Osteoblast (primary cell): ENCODE data around the gene IL1F10. TPM values are rescaled to one million over a fixed set of nuclear protein-coding genes. Genes with fewer than 3 reads are reported as not detected.

Source experiments
- DNase-seq: peaks from one replicate; pipeline ENCODE4 v3.0.0; 2011; ENCODE audit warnings: low spot score, mixed read lengths; ENCODE audit not compliant: insufficient read length; ENCODE audit errors: missing footprints
- H2AFZ ChIP-seq: 2 replicates; pipeline ENCODE4 v1.6.0; 2011; ENCODE audit warnings: mild to moderate bottlenecking, low read length
- H3K27ac ChIP-seq: 2 replicates; pipeline ENCODE4 v1.5.1; 2011; ENCODE audit warnings: mild to moderate bottlenecking, low read depth, low read length, moderate library complexity
- H3K27me3 ChIP-seq: 2 replicates; pipeline ENCODE4 v1.6.0; 2012; ENCODE audit warnings: mild to moderate bottlenecking, control low read depth, inconsistent platforms, low read length, moderate library complexity; ENCODE audit not compliant: insufficient read depth
- H3K36me3 ChIP-seq: 2 replicates; pipeline ENCODE4 v1.5.1; 2011; ENCODE audit warnings: mild to moderate bottlenecking, low read length, control low read depth, moderate library complexity; ENCODE audit not compliant: insufficient read depth
- H3K4me1 ChIP-seq: 2 replicates; pipeline ENCODE4 v1.5.1; 2011; ENCODE audit warnings: mild to moderate bottlenecking, low read length, control low read depth, moderate library complexity; ENCODE audit not compliant: insufficient read depth
- H3K4me2 ChIP-seq: 2 replicates; pipeline ENCODE4 v1.6.0; 2011; ENCODE audit warnings: mild to moderate bottlenecking, low read length; ENCODE audit not compliant: insufficient read depth
- H3K4me3 ChIP-seq: fragments of 200-600 bp; sonication (generic); 3 replicates; pipeline ENCODE4 v1.5.1; 2012; ENCODE audit warnings: mild to moderate bottlenecking, low read length, inconsistent platforms; ENCODE audit not compliant: insufficient read depth
- H3K79me2 ChIP-seq: 2 replicates; pipeline ENCODE4 v1.6.0; 2012; ENCODE audit warnings: mild to moderate bottlenecking, low read length, control low read depth, inconsistent platforms; ENCODE audit not compliant: insufficient read depth
- H3K9me3 ChIP-seq: 2 replicates; pipeline ENCODE4 v1.5.1; 2011; ENCODE audit warnings: low read depth, low read length, control low read depth
- H4K20me1 ChIP-seq: 2 replicates; pipeline ENCODE4 v1.6.0; 2012; ENCODE audit warnings: mild to moderate bottlenecking, low read length, control low read depth; ENCODE audit not compliant: insufficient read depth
- CTCF ChIP-seq: IDR thresholded peaks from 2 replicates; pipeline ENCODE4 v1.5.1; 2011; ENCODE audit warnings: mild to moderate bottlenecking, low read depth, low read length, moderate library complexity; ENCODE audit errors: extremely low read depth
- total RNA-seq: library from RNA; depleted of rRNA; stranded (reverse); fragments of >200 nt; gene quantifications from 2 replicates; pipeline ENCODE4 v1.2.3, GENCODE V29; 2012

The IL1F10 gene
- total RNA-seq, 1 donor: not detected

GRCh38 chr2:113119111-113119510 is 51.3 kb downstream of the IL1F10 start:
- Histone ChIP-seq H3K4me2 (no peak overlapping the region), H3K79me2 (no peaks in the 10 kb centered on the region), H3K4me1 (peaks cover 4% of the 10 kb centered on the region), H3K9me3 (no peaks in the 10 kb centered on the region), H2AFZ (no peak overlapping the region), H3K27me3 (peaks cover 33% of the 10 kb centered on the region), H4K20me1 (no peaks in the 10 kb centered on the region), H3K27ac (no peak overlapping the region), H3K4me3 (no peak overlapping the region), H3K36me3 (no peaks in the 10 kb centered on the region)
- TF ChIP-seq CTCF: no peak
- no peak for DNase-seq

GRCh38 chr2:113120861-113121260 is 53.1 kb downstream of the IL1F10 start:
- no peak overlapping the region for H3K4me2 ChIP-seq
- TF ChIP-seq CTCF: no peak
- H3K4me1 ChIP-seq: peaks cover 6% of the 10 kb centered on the region
- no peaks in the 10 kb centered on the region for H3K79me2 ChIP-seq
- H2AFZ ChIP-seq: no peak overlapping the region
- H3K36me3 ChIP-seq: no peaks in the 10 kb centered on the region
- H3K27me3 ChIP-seq: peaks cover 26% of the 10 kb centered on the region
- no peak overlapping the region for H3K4me3 ChIP-seq
- H3K27ac ChIP-seq: no peak overlapping the region
- no peak for DNase-seq
- H3K9me3 ChIP-seq: no peaks in the 10 kb centered on the region
- H4K20me1 ChIP-seq: no peaks in the 10 kb centered on the region

- no peak for TF ChIP-seq CTCF
- Histone ChIP-seq H3K27ac (no peak overlapping the region), H2AFZ (no peak overlapping the region), H4K20me1 (no peaks in the 10 kb centered on the region), H3K4me2 (no peak overlapping the region), H3K79me2 (no peaks in the 10 kb centered on the region), H3K27me3 (peaks cover 31% of the 10 kb centered on the region), H3K9me3 (no peaks in the 10 kb centered on the region), H3K36me3 (no peaks in the 10 kb centered on the region), H3K4me1 (peaks cover 3% of the 10 kb centered on the region), H3K4me3 (no peak overlapping the region)
- DNase-seq: no peak
Observed at GRCh38 chr2:113122364-113122763, 54.6 kb downstream of the IL1F10 start.

- no peak overlapping the region for H2AFZ ChIP-seq
- H3K4me3 ChIP-seq: no peak overlapping the region
- H3K79me2 ChIP-seq: no peaks in the 10 kb centered on the region
- H3K9me3 ChIP-seq: no peaks in the 10 kb centered on the region
- H3K4me1 ChIP-seq: peaks cover 3% of the 10 kb centered on the region
- peaks cover 31% of the 10 kb centered on the region for H3K27me3 ChIP-seq
- no peaks in the 10 kb centered on the region for H4K20me1 ChIP-seq
- no peak overlapping the region for H3K27ac ChIP-seq
- no peak for TF ChIP-seq CTCF
- no peak overlapping the region for H3K4me2 ChIP-seq
- DNase-seq: no peak
- no peaks in the 10 kb centered on the region for H3K36me3 ChIP-seq
Observed at GRCh38 chr2:113123726-113124125, 56.0 kb downstream of the IL1F10 start.
